MCF 10A (cell line): Measurements from ENCODE around the gene MMP12. TPM values are rescaled to one million over a fixed set of nuclear protein-coding genes. Genes with fewer than 3 reads are reported as not detected.

Experiments
- total RNA-seq: library from RNA; stranded (reverse); gene quantifications from 2 replicates; pipeline ENCODE4 v1.2.3, GENCODE V29; 2022

MMP12 gene
- total RNA-seq, 1 experiment from 2014 or later, result not detected

Other genes with a start within 250 kb of the MMP12 start
- gene MMP20, start 249.7 kb downstream of the MMP12 start, total RNA-seq, result not detected in 2 replicates
- not detected in 2 replicates for gene MMP27, start 169.2 kb downstream of the MMP12 start, total RNA-seq
- 0.12 TPM in 1 of 2 replicates, not detected in the other for gene MMP8, start 150.0 kb downstream of the MMP12 start, total RNA-seq
- gene MMP10, start 94.4 kb downstream of the MMP12 start, total RNA-seq, result 0.29 and 0.75 TPM in 2 replicates
- 0.25 and 0.35 TPM in 2 replicates for gene MMP1, start 76.8 kb downstream of the MMP12 start, total RNA-seq
- gene MMP3, start 31.4 kb downstream of the MMP12 start, total RNA-seq, result 0.19 TPM in 1 of 2 replicates, not detected in the other
- not detected in 2 replicates for gene MMP13, start 80.8 kb upstream of the MMP12 start, total RNA-seq
- gene DCUN1D5, start 217.2 kb upstream of the MMP12 start, total RNA-seq, result 53.8 and 87.4 TPM in 2 replicates
- 23.0 and 23.5 TPM in 2 replicates for gene DYNC2H1, start 234.4 kb upstream of the MMP12 start, total RNA-seq